HepG2 (cell line): ENCODE measurements around the gene MYL11. TPM values are rescaled to one million over a fixed set of nuclear protein-coding genes. Genes with fewer than 3 reads are reported as not detected.
A peak's percentile ranks its signal among the peaks of the same experiment; 100 is the strongest.

Source experiments
- ARID2 ChIP-seq: sonication (generic); formaldehyde crosslinking; IDR thresholded peaks from 2 replicates; pipeline ENCODE4 v1.8.1; 2022; ENCODE audit warnings: mild to moderate bottlenecking, missing genetic modification reagents, borderline replicate concordance
- ATF3 ChIP-seq: sonication (generic); formaldehyde crosslinking; IDR thresholded peaks from 2 replicates; pipeline ENCODE4 v1.4.0; 2020; ENCODE audit warnings: missing genetic modification reagents
- CEBPG ChIP-seq: IDR thresholded peaks from 2 replicates; pipeline ENCODE4 v1.6.1; 2016
- HOMEZ ChIP-seq: IDR thresholded peaks from 2 replicates; pipeline ENCODE4 v1.6.1; 2016; ENCODE audit warnings: low read depth
- MAZ ChIP-seq, 2 experiments: sonication (generic) in 1 of 2; formaldehyde crosslinking in 1 of 2; IDR thresholded peaks; 2 replicates each; pipeline versions ENCODE4 v1.5.0 to v1.6.1; 2012 to 2020; ENCODE audit warnings: low read depth in 2 of 2, mild to moderate bottlenecking in 2 of 2, borderline replicate concordance in 1 of 2, improper control_type of control experiment in 1 of 2, low read length in 1 of 2, missing genetic modification reagents in 1 of 2, moderate library complexity in 1 of 2
- PTBP1 ChIP-seq: fragments of 200-400 bp; formaldehyde crosslinking; IDR thresholded peaks from 2 replicates; pipeline ENCODE4 v1.6.1; 2018; ENCODE audit warnings: low read length, low read depth; ENCODE audit not compliant: poor library complexity, severe bottlenecking
- SAP130 ChIP-seq: IDR thresholded peaks from 2 replicates; pipeline ENCODE4 v1.6.1; 2016; ENCODE audit warnings: low read depth
- SOX5 ChIP-seq: IDR thresholded peaks from 2 replicates; pipeline ENCODE4 v1.6.1; 2016; ENCODE audit warnings: borderline replicate concordance
- TAF1 ChIP-seq: sonication (generic); formaldehyde crosslinking; IDR thresholded peaks from 2 replicates; pipeline ENCODE4 v1.4.0; 2020; ENCODE audit warnings: missing genetic modification reagents
- TMF1 ChIP-seq: sonication (generic); formaldehyde crosslinking; IDR thresholded peaks from 2 replicates; pipeline ENCODE4 v1.8.1; 2022; ENCODE audit warnings: low read depth, missing genetic modification reagents
- ZBTB8A ChIP-seq: sonication (generic); formaldehyde crosslinking; IDR thresholded peaks from 2 replicates; pipeline ENCODE4 v1.4.0; 2020; ENCODE audit warnings: mild to moderate bottlenecking, low read depth, missing genetic modification reagents, borderline replicate concordance
- ZNF205 ChIP-seq: IDR thresholded peaks from 2 replicates; pipeline ENCODE4 v1.6.1; 2018; ENCODE audit warnings: missing biosample characterization, missing genetic modification reagents
- ZNF383 ChIP-seq: sonication (generic); formaldehyde crosslinking; IDR thresholded peaks from 2 replicates; pipeline ENCODE4 v1.4.0; 2020; ENCODE audit warnings: missing genetic modification reagents, mild to moderate bottlenecking, borderline replicate concordance
- ZNF451 ChIP-seq: sonication (generic); formaldehyde crosslinking; IDR thresholded peaks from 2 replicates; pipeline ENCODE4 v1.5.0; 2020; ENCODE audit warnings: mild to moderate bottlenecking, missing genetic modification reagents
- ZNF619 ChIP-seq: sonication (generic); formaldehyde crosslinking; IDR thresholded peaks from 2 replicates; pipeline ENCODE4 v1.4.0; 2020; ENCODE audit warnings: mild to moderate bottlenecking, missing genetic modification reagents
- ZNF7 ChIP-seq: IDR thresholded peaks from 2 replicates; pipeline ENCODE4 v1.6.1; 2016; ENCODE audit warnings: missing biosample characterization, missing genetic modification reagents
- polyA plus RNA-seq, 8 experiments: library from polyadenylated mRNA; depleted of rRNA in 3 of 8; stranded (reverse) in 7 of 8; unstranded in 1 of 8; fragments of >200 nt; fragmentation: Illumina TruSeq in 4 of 8; extraction: Trizol in 4 of 8; gene quantifications; 2 replicates each; pipeline versions ENCODE4 v1.2.1 to v1.2.3, GENCODE V29; 2011 to 2016; ENCODE audit warnings: low read depth in 4 of 8, missing spikeins in 1 of 8, mixed read lengths in 1 of 8; ENCODE audit not compliant: insufficient read depth in 1 of 8
- total RNA-seq, 5 experiments: library from RNA; depleted of rRNA; stranded (reverse); fragments of >200 nt; fragmentation: Illumina TruSeq; extraction: Trizol; gene quantifications; 2 replicates each; pipeline ENCODE4 v1.2.3, GENCODE V29; 2016; ENCODE audit warnings: low read depth in 1 of 5
- TF ChIP-seq, protein P1 (sequence below): sonication (generic); formaldehyde crosslinking; IDR thresholded peaks from 2 replicates; pipeline ENCODE4 v1.5.0; 2020; ENCODE audit warnings: mild to moderate bottlenecking, missing genetic modification reagents
- TF ChIP-seq, protein P2 (sequence below): IDR thresholded peaks from 2 replicates; pipeline ENCODE4 v1.6.1; 2016; ENCODE audit warnings: mild to moderate bottlenecking, missing biosample characterization, missing genetic modification reagents

MYL11 gene
- total and polyA plus RNA-seq, 2 of the 13 experiments (the other 11 are each of a cell fraction or from before 2014, with no cell fraction given) = not detected

- peak; percentile 95 for TF ChIP-seq SAP130 (CRISPR knock-in tag)
- TF ChIP-seq CEBPG = no peak; the same call in 1 of the 2 replicates
- no peak; the same call in 1 of the 2 replicates for TF ChIP-seq ZNF7 (CRISPR knock-in tag)
- TF ChIP-seq HOMEZ = no peak
- peak; percentile 46 for TF ChIP-seq PTBP1
- no peak for TF ChIP-seq ZBTB8A (CRISPR knock-in tag)
- TF ChIP-seq TAF1 (CRISPR knock-in tag) = no peak; the same call in none of the 2 replicates
- TF ChIP-seq ZNF619 = no peak
- TF ChIP-seq TMF1 (CRISPR knock-in tag) = no peak
- TF ChIP-seq, protein P1, sequence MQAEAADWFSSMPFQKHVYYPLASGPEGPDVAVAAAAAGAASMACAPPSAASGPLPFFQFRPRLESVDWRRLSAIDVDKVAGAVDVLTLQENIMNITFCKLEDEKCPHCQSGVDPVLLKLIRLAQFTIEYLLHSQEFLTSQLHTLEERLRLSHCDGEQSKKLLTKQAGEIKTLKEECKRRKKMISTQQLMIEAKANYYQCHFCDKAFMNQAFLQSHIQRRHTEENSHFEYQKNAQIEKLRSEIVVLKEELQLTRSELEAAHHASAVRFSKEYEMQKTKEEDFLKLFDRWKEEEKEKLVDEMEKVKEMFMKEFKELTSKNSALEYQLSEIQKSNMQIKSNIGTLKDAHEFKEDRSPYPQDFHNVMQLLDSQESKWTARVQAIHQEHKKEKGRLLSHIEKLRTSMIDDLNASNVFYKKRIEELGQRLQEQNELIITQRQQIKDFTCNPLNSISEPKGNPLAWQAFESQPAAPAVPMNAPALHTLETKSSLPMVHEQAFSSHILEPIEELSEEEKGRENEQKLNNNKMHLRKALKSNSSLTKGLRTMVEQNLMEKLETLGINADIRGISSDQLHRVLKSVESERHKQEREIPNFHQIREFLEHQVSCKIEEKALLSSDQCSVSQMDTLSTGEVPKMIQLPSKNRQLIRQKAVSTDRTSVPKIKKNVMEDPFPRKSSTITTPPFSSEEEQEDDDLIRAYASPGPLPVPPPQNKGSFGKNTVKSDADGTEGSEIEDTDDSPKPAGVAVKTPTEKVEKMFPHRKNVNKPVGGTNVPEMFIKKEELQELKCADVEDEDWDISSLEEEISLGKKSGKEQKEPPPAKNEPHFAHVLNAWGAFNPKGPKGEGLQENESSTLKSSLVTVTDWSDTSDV (CRISPR knock-in tag) = peak; percentile 69; the same call in 1 of the 2 replicates
- no peak for TF ChIP-seq ZNF451 (CRISPR knock-in tag)
- TF ChIP-seq ARID2 (CRISPR knock-in tag) = no peak
- peak; percentile 49; the same call in 1 of the 2 replicates for TF ChIP-seq ZNF205 (CRISPR knock-in tag)
- no peak; the same call in 1 of the 2 replicates for TF ChIP-seq ATF3 (CRISPR knock-in tag)
- peak; percentile 88 for TF ChIP-seq MAZ (IDR thresholded peaks at IDR 0.05; ENCODE audit: borderline replicate concordance, low read depth, low read length)
- peak; percentile 88 for TF ChIP-seq MAZ (CRISPR knock-in tag; IDR thresholded peaks at IDR 0.05; ENCODE audit: low read depth)
- TF ChIP-seq SOX5 (CRISPR knock-in tag) = peak; percentile 61
- TF ChIP-seq, protein P2, sequence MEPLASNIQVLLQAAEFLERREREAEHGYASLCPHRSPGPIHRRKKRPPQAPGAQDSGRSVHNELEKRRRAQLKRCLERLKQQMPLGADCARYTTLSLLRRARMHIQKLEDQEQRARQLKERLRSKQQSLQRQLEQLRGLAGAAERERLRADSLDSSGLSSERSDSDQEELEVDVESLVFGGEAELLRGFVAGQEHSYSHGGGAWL (CRISPR knock-in tag) = peak; percentile 92
- peak; percentile 84; the same call in 1 of the 2 replicates for TF ChIP-seq ZNF383
These were observed 20.8 kb downstream of the MYL11 start, which contains the start of gene ZNF48 (continued) for GRCh38 chr16:30395155-30395991.
